Activated T-helper 2 cell treated with anti-CD3 and anti-CD28 coated beads, Interferon-gamma antibody, Interleukin-2, Interleukin-4, amounts not matched to agents 10 μg/mL and 5 μg/mL and 100 μg/mL, durations not matched to agents 14 hours and 24 hours and 36 hours (primary cell): Measurements from ENCODE around the gene SLC22A16. TPM values are rescaled to one million over a fixed set of nuclear protein-coding genes. Genes with fewer than 3 reads are reported as not detected.

ENCODE experiments used
- DNase-seq: peaks from one replicate; pipeline ENCODE4 v3.0.0; 2021; ENCODE audit warnings: low spot score
- H3K27ac Mint-ChIP-seq: one replicate; pipeline ENCODE4 v1.8.0; 2021; ENCODE audit warnings: mixed read lengths
- H3K27me3 Mint-ChIP-seq: one replicate; pipeline ENCODE4 v1.8.0; 2021; ENCODE audit warnings: low read depth, mixed read lengths
- H3K36me3 Mint-ChIP-seq: one replicate; pipeline ENCODE4 v1.8.0; 2021; ENCODE audit warnings: low read depth, mixed read lengths
- H3K4me1 Mint-ChIP-seq: one replicate; pipeline ENCODE4 v1.8.0; 2021; ENCODE audit warnings: low read depth, mixed read lengths
- H3K4me3 Mint-ChIP-seq: one replicate; pipeline ENCODE4 v1.8.0; 2021; ENCODE audit warnings: low read depth, mild to moderate bottlenecking, moderate library complexity, mixed read lengths
- H3K9me3 Mint-ChIP-seq: one replicate; pipeline ENCODE4 v1.8.0; 2021; ENCODE audit warnings: mixed read lengths
- intact Hi-C: fragments of 100-400 bp; cut with micrococcal nuclease; formaldehyde crosslinking; loops from one replicate; pipeline ENCODE4 v1.15.1; 2023
- total RNA-seq: library from RNA; stranded (reverse); gene quantifications from 2 replicates; pipeline ENCODE4 v1.2.3, GENCODE V29; 2022

SLC22A16 gene
- total RNA-seq, 1 donor from 2014 or later: not detected

GRCh38 chr6:110425816-110426215 lies 50.6 kb downstream of the SLC22A16 start:
- Mint-ChIP-seq H3K4me3 (no peak overlapping the region), H3K4me1 (peaks cover 6% of the 10 kb centered on the region), H3K9me3 (peaks cover 8% of the 10 kb centered on the region), H3K27ac (no peak overlapping the region), H3K36me3 (no peaks in the 10 kb centered on the region), H3K27me3 (peaks cover 22% of the 10 kb centered on the region)
- no peak for DNase-seq
- intact Hi-C loops: no loop called here

DNA sequence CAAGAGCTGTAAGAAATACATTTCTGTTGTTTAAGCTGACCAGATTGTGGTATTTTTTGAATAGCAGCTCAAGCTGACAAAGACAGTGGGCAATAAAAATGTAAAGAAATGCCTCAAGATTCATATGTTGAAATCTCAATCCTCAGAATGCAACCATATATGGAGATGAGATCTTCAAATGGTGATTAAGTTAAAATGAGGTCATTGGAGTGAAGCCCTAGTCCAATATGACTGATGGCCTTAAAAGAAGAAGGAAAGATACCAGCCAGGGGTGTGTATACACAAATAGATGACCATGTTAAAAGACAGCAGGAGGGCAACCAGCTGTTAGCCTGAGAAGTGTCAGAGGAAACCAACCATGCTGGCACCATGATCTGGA lies 54.0 kb downstream of the SLC22A16 start:
- Mint-ChIP-seq H3K27ac (no peak overlapping the region), H3K36me3 (no peaks in the 10 kb centered on the region), H3K27me3 (peaks cover 33% of the 10 kb centered on the region), H3K9me3 (peaks cover 8% of the 10 kb centered on the region), H3K4me3 (no peak overlapping the region), H3K4me1 (peaks cover 6% of the 10 kb centered on the region)
- intact Hi-C loops: no loop called here
- DNase-seq: no peak

DNA sequence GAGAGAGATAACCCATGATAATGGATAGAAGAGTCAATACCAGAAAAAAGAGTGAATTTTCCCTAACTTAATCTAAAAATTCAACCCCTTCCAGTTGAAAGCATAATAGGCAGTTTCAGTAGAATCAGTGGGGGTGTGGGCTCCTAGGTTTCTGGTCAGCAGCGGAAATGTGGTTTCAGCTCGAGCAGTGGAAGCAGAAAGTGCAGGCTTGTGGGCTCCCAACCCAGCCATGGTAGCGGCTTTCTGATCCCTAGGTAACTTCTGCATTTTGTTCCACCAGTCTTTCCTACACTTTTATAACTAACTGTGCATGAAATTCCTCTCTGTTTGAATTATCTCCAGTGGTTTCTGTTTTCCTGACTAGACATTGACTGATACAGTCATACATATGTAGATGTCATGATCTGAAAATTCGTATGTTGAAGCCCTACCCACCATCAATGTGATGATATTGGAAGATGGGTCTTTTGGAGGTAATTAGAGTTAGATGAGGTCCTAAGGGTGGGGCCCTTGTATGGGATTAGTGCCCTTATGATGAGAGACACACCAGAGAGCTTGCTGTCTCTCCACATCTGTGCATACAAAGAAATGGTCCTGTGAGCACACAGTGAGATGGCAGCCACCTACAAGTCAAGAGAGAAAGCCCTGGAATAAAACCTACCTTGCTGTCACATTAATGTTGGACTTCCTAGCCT lies 54.5 kb downstream of the SLC22A16 start:
- H3K4me1 Mint-ChIP-seq: peaks cover 6% of the 10 kb centered on the region
- H3K4me3 Mint-ChIP-seq: no peak overlapping the region
- no peak overlapping the region for H3K27ac Mint-ChIP-seq
- intact Hi-C loops: no loop called here
- no peaks in the 10 kb centered on the region for H3K36me3 Mint-ChIP-seq
- no peak for DNase-seq
- peaks cover 8% of the 10 kb centered on the region for H3K9me3 Mint-ChIP-seq
- H3K27me3 Mint-ChIP-seq: peaks cover 33% of the 10 kb centered on the region

GRCh38 chr6:110419028-110419739 lies 57.2 kb downstream of the SLC22A16 start:
- H3K36me3 Mint-ChIP-seq: no peaks in the 10 kb centered on the region
- no peak overlapping the region for H3K4me3 Mint-ChIP-seq
- no peak for DNase-seq
- H3K27ac Mint-ChIP-seq: no peak overlapping the region
- H3K9me3 Mint-ChIP-seq: peaks cover 8% of the 10 kb centered on the region
- peaks cover 6% of the 10 kb centered on the region for H3K4me1 Mint-ChIP-seq
- H3K27me3 Mint-ChIP-seq: peaks cover 28% of the 10 kb centered on the region
- intact Hi-C loops: no loop called here

- Mint-ChIP-seq H3K4me3 (no peak overlapping the region), H3K4me1 (peaks cover 6% of the 10 kb centered on the region), H3K27ac (no peak overlapping the region), H3K9me3 (peaks cover 8% of the 10 kb centered on the region), H3K27me3 (peaks cover 24% of the 10 kb centered on the region), H3K36me3 (no peaks in the 10 kb centered on the region)
- intact Hi-C loops: no loop called here
- DNase-seq: no peak
These were observed 57.8 kb downstream of the SLC22A16 start for GRCh38 chr6:110418594-110418993.

GRCh38 chr6:110415086-110415916 lies 61.1 kb downstream of the SLC22A16 start, which contains the start of gene DDO:
Gene DDO, minus strand, starts transcription at chr6:110415575. Its CDS starts 2,113 bp downstream, at chr6:110413462.
- Mint-ChIP-seq H3K4me1 (no peaks in the 10 kb centered on the region), H3K27me3 (peaks cover 12% of the 10 kb centered on the region), H3K27ac (no peak within 1 kb of the TSS), H3K36me3 (no peaks in the 10 kb centered on the region), H3K4me3 (no peak within 1 kb of the TSS), H3K9me3 (no peaks in the 10 kb centered on the region)
- DNase-seq: no peak
- intact Hi-C loops: no loop called here

- no peak for DNase-seq
- Mint-ChIP-seq H3K27ac (no peak overlapping the region), H3K9me3 (no peaks in the 10 kb centered on the region), H3K36me3 (no peaks in the 10 kb centered on the region), H3K4me1 (no peaks in the 10 kb centered on the region), H3K4me3 (no peak overlapping the region), H3K27me3 (peaks cover 10% of the 10 kb centered on the region)
- intact Hi-C loops: no loop called here
These were observed 61.7 kb downstream of the SLC22A16 start for GRCh38 chr6:110414669-110415068.

GRCh38 chr6:110412360-110412759 lies 64.1 kb downstream of the SLC22A16 start:
- no peak for DNase-seq
- Mint-ChIP-seq H3K27ac (no peak overlapping the region), H3K36me3 (no peaks in the 10 kb centered on the region), H3K27me3 (peaks cover 6% of the 10 kb centered on the region), H3K4me3 (no peak overlapping the region), H3K4me1 (no peaks in the 10 kb centered on the region), H3K9me3 (no peaks in the 10 kb centered on the region)
- intact Hi-C loops: no loop called here

- DNase-seq: no peak
- Mint-ChIP-seq H3K4me3 (no peak overlapping the region), H3K4me1 (no peaks in the 10 kb centered on the region), H3K9me3 (no peaks in the 10 kb centered on the region), H3K27me3 (peaks cover 6% of the 10 kb centered on the region), H3K27ac (no peak overlapping the region), H3K36me3 (no peaks in the 10 kb centered on the region)
- intact Hi-C loops: no loop called here
These were observed 65.9 kb downstream of the SLC22A16 start for GRCh38 chr6:110410511-110410910.

DNA sequence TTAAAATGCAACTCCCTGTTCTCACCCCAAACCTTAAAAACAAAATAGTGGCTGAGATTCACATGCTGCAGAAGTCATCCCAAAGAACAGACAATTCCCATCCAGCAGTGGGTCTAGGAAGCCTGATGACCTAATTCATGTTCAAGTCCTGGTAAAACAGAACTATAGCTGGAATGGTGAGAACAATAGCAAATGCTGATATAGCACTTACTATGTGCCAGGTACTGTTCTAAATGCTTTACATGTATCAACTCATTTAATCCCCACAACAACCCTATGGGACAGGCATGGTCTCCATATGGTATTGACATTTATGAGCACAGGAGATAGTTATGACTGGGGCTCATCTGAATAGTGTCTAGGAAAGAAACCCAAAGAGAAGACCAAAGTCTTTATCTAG lies 66.6 kb downstream of the SLC22A16 start:
- no peaks in the 10 kb centered on the region for H3K4me1 Mint-ChIP-seq
- no peaks in the 10 kb centered on the region for H3K9me3 Mint-ChIP-seq
- H3K27me3 Mint-ChIP-seq: peaks cover 6% of the 10 kb centered on the region
- H3K4me3 Mint-ChIP-seq: no peak overlapping the region
- no peaks in the 10 kb centered on the region for H3K36me3 Mint-ChIP-seq
- intact Hi-C loops: no loop called here
- no peak overlapping the region for H3K27ac Mint-ChIP-seq
- no peak for DNase-seq

DNA sequence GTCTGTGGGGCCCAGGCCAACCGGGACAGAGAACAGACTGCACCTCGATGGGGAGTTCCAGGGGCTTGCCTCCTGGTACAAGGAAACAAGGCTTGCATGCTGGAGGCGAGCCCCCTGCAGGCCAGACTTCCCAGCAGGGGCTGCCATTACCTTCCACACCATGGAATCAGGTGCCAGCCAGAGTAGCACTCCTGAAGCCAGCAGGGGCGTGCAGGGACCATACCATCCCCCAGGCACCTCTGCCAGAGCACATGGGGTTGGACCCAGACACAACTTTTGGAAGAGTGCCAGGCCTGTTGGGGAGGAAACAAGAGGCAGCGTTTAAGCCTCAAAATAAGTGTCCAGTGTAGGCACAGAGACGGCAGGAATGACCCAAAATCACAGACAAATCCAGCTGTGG lies 67.5 kb downstream of the SLC22A16 start:
- H3K9me3 Mint-ChIP-seq: no peaks in the 10 kb centered on the region
- H3K27me3 Mint-ChIP-seq: peaks cover 6% of the 10 kb centered on the region
- intact Hi-C loops: no loop called here
- H3K4me3 Mint-ChIP-seq: no peak overlapping the region
- H3K4me1 Mint-ChIP-seq: no peaks in the 10 kb centered on the region
- no peak for DNase-seq
- no peaks in the 10 kb centered on the region for H3K36me3 Mint-ChIP-seq
- no peak overlapping the region for H3K27ac Mint-ChIP-seq

DNA sequence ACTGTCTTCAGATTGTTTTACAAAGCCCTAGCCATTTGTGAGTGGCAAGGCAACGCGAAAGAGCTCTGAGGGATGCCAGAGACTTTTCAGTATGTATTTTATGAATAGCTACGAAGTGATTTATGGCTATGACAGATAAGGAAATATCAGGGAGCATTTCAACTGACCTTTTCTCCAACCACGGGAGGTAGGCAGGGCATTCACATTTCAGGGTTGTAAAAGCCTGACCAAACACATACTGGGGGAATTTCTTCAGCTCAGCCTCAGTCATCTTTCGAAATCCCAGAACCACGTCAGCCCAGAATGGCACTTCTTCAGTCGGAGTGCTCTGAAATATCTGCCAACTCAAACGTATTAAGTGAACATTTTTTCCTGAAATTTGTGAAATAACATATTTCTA lies 71.8 kb downstream of the SLC22A16 start:
- DNase-seq: no peak
- H3K36me3 Mint-ChIP-seq: no peaks in the 10 kb centered on the region
- peaks cover 2% of the 10 kb centered on the region for H3K4me1 Mint-ChIP-seq
- no peak overlapping the region for H3K27ac Mint-ChIP-seq
- H3K27me3 Mint-ChIP-seq: peaks cover 5% of the 10 kb centered on the region
- no peak overlapping the region for H3K4me3 Mint-ChIP-seq
- intact Hi-C loops: no loop called here
- H3K9me3 Mint-ChIP-seq: no peaks in the 10 kb centered on the region
